H1 (cell line): ENCODE results near the gene EIF2B2. TPM values are rescaled to one million over a fixed set of nuclear protein-coding genes. Genes with fewer than 3 reads are reported as not detected.

ENCODE experiments used
- CBX8 ChIP-seq: fragments of 300-800, 300-1000 bp; sonication (generic); IDR thresholded peaks from 2 replicates; pipeline ENCODE4 v1.7.1; 2016; ENCODE audit warnings: low read depth, low read length, borderline replicate concordance
- RAD21 ChIP-seq, 2 experiments: IDR thresholded peaks in 1 of 2; conservative IDR thresholded peaks in 1 of 2; 2 replicates each; pipeline ENCODE4 v1.6.1; 2011; ENCODE audit warnings: low read depth in 2 of 2, low read length in 2 of 2, improper control_type of control experiment in 1 of 2, inconsistent platforms in 1 of 2, mild to moderate bottlenecking in 1 of 2, moderate library complexity in 1 of 2
- TBP ChIP-seq: IDR thresholded peaks from 2 replicates; pipeline ENCODE4 v1.6.1; 2011; ENCODE audit warnings: low read depth, low read length, improper control_type of control experiment
- polyA plus RNA-seq, 7 experiments: library from polyadenylated mRNA; depleted of rRNA in 3 of 7; stranded (reverse) in 5 of 7; unstranded in 2 of 7; fragments of >200 nt in 5 of 7; fragments of 200-250 nt in 2 of 7; gene quantifications; 1 replicate in 5 of 7; 2 replicates in 1 of 7; 4 replicates in 1 of 7; pipeline versions ENCODE4 v1.2.1 to v1.2.3, GENCODE V29; 2011 to 2013; ENCODE audit warnings: missing spikeins in 2 of 7, mixed read lengths in 2 of 7
- total RNA-seq: library from RNA; stranded (reverse); fragmentation: NEBNext Ultra II Directional; extraction: Animal tissue kit (Norgen Biotek cat#: 25700); gene quantifications from 2 replicates; pipeline ENCODE4 v1.2.1, GENCODE V29; 2021

Gene EIF2B2
- total and polyA plus RNA-seq, 2 of the 8 experiments (the other 6 are each of a cell fraction or from before 2014, with no cell fraction given), result 42.6 to 79.9 TPM

- no peak for TF ChIP-seq CBX8
- TF ChIP-seq RAD21 (IDR thresholded peaks at IDR 0.05 in 1 of 2, conservative IDR thresholded peaks at IDR 0.05 in 1 of 2; ENCODE audit: low read depth in 2 of 2, low read length in 2 of 2), result no peak
- TF ChIP-seq TBP, result peak; percentile 81
Measured at GRCh38 chr14:74955229-74956026, 47.3 kb upstream of the EIF2B2 start, which contains the start of gene PGF (continued).
